HT-29 (cell line): ENCODE measurements around the gene PODXL2. TPM values are rescaled to one million over a fixed set of nuclear protein-coding genes. Genes with fewer than 3 reads are reported as not detected.

ENCODE experiments used
- DNase-seq: peaks from one replicate; pipeline ENCODE4 v3.0.0-alpha.2; 2015; ENCODE audit warnings: low spot score
- total RNA-seq: library from RNA; depleted of rRNA; stranded (reverse); fragments of >200 nt; shearing (Covaris generic); gene quantifications from 2 replicates; pipeline ENCODE4 v1.2.3, GENCODE V29; 2014; rRNA removed

Gene PODXL2, protein sequence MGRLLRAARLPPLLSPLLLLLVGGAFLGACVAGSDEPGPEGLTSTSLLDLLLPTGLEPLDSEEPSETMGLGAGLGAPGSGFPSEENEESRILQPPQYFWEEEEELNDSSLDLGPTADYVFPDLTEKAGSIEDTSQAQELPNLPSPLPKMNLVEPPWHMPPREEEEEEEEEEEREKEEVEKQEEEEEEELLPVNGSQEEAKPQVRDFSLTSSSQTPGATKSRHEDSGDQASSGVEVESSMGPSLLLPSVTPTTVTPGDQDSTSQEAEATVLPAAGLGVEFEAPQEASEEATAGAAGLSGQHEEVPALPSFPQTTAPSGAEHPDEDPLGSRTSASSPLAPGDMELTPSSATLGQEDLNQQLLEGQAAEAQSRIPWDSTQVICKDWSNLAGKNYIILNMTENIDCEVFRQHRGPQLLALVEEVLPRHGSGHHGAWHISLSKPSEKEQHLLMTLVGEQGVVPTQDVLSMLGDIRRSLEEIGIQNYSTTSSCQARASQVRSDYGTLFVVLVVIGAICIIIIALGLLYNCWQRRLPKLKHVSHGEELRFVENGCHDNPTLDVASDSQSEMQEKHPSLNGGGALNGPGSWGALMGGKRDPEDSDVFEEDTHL
- total RNA-seq = 41.7 and 42.0 TPM in 2 replicates

DNA sequence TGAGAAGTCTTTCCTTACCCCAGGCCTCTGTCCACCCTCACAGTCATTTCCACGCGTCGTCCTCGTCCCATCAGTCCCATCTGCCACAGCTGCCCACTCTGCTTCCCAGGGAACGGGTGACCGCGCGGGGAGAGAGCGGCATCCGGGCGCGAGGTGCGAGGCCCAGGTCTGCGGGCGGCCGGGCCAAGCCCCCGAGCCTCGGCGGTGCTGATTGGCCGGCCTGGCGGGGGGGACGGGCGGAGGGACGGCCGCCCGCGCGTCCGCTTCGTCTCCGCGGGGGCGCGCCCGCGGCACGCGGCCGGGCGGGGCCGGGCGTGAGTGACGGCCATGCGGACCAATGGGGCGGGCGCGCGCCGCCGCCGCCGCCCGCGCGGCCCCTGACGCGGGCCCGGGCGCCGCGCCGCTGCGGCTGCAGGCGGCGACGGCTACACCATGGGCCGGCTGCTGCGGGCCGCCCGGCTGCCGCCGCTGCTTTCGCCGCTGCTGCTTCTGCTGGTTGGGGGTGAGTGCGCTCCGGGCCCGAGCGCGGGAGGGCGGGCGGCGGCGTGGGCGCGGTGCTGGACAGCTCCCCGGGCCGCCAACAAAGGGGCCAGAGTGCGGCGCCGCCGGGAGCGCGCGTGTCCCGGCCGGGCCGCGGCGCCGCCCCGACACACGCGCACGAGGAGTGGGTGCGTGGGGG, at the start of gene PODXL2:
PODXL2 (plus strand) TSS at position 398 of the 679 bp plus-strand sequence; CDS start at position 433, 35 bp downstream.
- DNase-seq = no peak

DNA sequence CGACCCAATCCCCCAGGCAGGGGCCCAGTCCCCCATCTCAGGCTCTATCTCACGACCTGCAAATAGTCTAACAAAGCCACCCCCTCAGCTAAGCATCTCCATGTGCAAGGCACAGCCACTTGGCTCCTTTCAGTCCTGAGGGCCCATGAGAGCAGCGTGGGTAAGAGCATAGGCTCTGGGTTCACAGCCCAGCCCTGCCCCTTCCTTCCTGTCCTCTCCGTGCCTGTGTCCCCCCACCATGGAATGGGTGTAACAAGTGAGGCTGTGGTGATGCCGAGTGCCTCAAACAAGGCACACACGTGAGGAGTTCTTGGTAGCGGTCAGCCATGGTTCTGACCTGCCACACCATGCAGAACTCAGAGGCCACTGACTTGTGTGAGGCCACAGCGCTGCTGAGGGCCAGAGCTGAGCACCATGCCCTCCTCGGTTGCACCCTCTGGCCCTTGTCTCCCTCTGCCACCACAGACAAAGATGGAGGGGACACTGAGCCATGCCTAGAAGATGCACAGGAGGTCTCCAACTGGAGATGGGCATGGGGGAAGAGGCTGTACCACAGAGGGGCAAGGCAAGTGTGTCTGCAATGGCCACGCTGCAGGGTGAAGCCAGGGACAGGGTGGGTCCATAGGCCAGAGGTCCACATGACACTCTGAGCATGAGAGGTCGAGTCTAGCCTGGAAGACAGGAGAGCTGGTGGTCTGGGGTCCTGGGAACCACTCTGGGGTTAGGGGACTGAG, 48.5 kb upstream of the PODXL2 start:
- no peak for DNase-seq

DNA sequence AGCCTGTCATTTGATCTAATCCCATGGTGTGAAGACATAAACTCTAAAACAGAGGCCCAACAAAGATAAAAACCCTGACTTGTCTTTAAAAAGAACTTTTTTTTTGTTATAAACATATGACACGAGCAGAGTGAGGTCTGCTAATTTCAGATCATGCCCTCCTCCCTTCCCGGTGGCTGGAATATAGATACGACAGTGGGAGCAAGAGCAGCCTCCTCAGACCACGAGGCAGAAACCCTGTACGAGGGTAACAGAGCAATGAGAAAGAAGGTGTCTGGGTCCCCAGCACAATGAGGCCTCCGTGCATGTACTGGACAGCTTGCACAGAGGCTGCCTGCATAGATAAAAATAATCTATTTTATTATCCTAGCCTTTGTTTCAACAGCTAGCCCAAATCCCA, 44.3 kb upstream of the PODXL2 start:
- no peak for DNase-seq

- DNase-seq = peak; percentile 25
Measured at GRCh38 chr3:127585163-127585812, 43.7 kb upstream of the PODXL2 start.

GRCh38 chr3:127585813-127586413, 43.1 kb upstream of the PODXL2 start:
- no peak for DNase-seq

- no peak for DNase-seq
Measured at GRCh38 chr3:127587876-127588275, 41.1 kb upstream of the PODXL2 start.

- peak; percentile 85 for DNase-seq
Measured at GRCh38 chr3:127588806-127589577, 40.0 kb upstream of the PODXL2 start.

DNA sequence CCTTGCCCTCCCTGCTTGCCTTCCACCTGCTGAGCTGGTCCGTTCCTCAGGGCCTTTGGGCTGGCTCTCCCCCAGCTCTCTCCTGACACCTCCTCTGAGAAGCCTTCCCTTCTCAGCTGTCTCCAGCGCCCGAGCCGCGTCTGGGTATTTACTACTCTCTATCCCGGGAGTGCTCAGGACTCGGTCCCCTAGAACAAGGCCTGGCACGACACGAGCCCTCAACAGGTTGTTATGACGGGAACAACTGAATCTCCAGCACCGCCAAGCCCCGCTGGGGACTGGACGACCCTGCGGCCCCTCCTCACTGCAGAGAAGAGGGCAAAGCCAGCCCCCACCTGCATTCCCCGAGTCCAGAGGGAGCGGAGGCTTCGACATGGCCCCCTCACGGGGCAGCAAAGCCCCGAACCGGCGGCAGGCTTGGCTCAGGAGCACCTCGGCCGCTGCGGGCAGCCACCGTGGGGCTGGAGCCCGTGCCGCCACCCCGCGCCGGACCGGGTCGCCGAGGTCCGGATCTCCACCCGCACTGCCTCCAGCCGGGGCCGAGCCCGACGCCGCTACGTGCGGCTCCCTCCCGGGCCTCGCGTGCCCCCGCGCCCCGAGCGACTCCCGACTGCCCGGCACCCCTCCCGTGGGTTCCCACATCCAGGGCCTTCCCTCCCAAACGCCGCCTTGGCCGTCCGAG, 39.2 kb upstream of the PODXL2 start:
- DNase-seq = peak; percentile 50

GRCh38 chr3:127590282-127590592, 38.7 kb upstream of the PODXL2 start:
- no peak for DNase-seq

DNA sequence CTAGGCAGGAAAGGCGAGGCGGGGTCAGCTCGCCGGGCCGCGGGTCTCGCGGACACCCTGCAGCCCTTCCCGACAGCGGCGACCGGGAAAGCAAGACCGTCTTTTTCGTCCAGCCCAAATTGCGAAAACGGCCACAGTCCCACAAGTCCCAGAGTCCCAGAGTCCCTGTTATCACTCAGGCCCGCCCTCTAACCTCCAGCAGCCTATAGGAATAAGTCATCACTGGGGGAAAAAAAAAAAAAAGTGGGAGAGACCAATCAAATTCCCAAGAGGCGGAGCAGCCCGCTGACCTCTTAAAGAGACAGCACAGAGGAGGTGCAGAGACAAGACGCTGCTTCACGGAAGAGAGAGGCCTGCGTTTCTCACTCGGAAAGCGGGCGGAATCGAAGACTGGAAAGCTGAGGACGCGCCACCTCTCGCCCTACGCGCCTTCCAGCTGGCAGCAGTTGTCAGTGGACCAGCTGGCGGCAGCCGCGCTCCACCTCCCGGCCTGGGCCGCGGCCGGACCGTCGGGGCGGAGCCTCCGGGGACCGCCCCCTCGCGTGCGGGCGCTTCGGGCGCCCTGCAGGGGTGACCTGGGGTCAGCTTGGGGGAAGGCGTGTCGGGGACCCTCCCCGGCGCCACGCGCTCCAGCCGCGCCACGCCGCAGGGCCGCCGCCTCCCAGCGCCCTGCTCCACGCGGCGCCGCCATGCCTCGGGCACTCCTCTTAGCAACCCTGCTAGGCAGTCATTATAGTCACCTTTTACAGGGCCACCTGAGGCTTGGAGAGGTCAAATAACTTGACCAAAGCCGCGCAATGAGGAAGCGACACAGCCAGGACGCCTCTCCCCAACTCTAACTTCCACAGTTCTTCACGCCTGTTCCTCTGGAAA, 38.2 kb upstream of the PODXL2 start, which contains the start of gene TPRA1:
TPRA1 (minus strand) TSS at position 141 of the 873 bp plus-strand sequence. CDS start 10,587 bp downstream, outside the sequence.
- DNase-seq = peak; percentile 98

GRCh38 chr3:127593178-127593577, 35.8 kb upstream of the PODXL2 start:
- no peak for DNase-seq

DNA sequence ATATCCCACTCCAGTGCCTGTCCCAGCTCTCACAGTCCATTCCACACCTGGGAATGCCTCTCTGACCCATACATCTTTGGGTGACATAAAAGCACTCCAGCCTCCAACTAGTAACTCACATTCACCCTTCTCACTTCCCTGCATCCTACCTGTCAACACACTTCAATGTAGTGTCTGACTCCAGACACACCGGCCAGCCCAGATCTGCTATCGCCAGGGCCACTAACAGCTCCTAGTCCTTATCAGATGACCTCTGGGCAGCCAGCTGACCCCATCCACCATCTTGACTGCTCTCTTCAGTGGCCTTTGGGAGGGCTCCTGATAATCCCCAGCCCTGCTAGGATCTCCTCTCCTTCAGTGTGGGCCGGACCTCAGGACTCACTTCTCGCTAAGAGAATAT, 33.7 kb upstream of the PODXL2 start:
- DNase-seq = no peak

- no peak for DNase-seq
Measured at GRCh38 chr3:127597020-127597771, 31.8 kb upstream of the PODXL2 start.

GRCh38 chr3:127598841-127599570, 30.0 kb upstream of the PODXL2 start:
- DNase-seq = peak; percentile 51

DNA sequence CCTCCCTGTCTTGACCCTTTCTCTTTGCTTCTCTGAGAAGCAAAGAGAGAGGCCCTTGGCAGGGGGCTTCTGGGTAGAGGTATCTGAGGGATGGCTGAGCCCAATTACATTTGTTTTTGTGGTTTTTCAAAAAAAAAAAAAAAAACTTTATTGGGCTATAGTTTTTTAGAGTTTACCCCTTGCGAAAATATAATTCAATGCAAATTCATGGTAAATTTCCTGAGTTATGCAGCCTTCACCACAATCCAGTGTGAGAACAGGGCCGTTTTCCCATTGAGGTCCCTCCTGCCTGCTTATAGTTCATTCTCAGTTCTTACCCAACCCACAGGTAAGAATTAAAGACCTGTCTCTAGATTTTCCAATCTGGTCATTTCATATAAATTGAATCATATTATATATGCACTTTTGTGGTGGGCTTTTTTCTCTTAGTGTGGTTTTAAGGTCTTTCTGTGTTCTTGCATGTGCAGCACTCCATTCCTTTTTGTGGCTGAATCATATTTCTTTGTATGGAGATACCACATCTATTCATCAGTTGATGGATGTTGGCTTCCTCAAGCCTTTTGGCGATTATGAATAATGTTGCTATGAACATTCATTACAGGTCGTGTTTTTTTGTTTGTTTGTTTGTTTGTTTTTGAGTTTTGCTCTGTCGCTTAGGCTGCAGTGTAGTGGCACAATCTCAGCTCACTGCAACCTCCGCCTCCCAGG, 28.1 kb upstream of the PODXL2 start:
- no peak for DNase-seq

GRCh38 chr3:127604035-127604434, 24.9 kb upstream of the PODXL2 start:
- no peak for DNase-seq
